ENCODE measurements around the gene GOLPH3.

DNA sequence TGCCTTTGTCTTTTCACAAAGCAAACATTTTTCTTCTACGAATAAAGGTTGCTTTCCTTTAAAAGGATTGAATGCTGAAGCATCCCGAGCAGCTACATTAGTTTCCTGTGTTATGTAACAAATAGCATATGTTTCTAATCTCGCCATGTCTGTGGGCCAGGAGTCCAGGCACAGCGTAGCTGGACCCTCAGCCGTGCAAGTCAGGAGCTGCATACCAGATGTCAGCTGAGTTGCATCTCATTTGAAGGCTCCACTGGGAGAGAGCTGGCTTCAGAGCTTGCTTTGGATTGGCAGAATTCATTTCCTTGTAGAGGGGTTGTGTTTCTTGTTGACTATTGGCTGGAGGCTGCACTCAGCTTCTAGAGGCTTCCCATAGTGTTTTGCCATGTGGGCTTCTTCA, 16.0 kb upstream of the GOLPH3 start:
- TF ChIP-seq, protein P1, sequence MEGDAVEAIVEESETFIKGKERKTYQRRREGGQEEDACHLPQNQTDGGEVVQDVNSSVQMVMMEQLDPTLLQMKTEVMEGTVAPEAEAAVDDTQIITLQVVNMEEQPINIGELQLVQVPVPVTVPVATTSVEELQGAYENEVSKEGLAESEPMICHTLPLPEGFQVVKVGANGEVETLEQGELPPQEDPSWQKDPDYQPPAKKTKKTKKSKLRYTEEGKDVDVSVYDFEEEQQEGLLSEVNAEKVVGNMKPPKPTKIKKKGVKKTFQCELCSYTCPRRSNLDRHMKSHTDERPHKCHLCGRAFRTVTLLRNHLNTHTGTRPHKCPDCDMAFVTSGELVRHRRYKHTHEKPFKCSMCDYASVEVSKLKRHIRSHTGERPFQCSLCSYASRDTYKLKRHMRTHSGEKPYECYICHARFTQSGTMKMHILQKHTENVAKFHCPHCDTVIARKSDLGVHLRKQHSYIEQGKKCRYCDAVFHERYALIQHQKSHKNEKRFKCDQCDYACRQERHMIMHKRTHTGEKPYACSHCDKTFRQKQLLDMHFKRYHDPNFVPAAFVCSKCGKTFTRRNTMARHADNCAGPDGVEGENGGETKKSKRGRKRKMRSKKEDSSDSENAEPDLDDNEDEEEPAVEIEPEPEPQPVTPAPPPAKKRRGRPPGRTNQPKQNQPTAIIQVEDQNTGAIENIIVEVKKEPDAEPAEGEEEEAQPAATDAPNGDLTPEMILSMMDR (IDR thresholded peaks at IDR 0.05), result no peak
- no peak for TF ChIP-seq POLR2A (IDR thresholded peaks at IDR 0.05)
